DOHH2 (cell line): ENCODE measurements around the gene HRH1.

Experiments used
- H3F3A ChIP-seq: fragments of 200-600 bp; sonication (generic), shearing (Covaris generic); 2 replicates; pipeline ENCODE4 v1.6.0; 2016; ENCODE audit warnings: antibody characterized with exemption, mild to moderate bottlenecking; ENCODE audit not compliant: control insufficient read depth, insufficient read depth
- H3K27ac ChIP-seq: fragments of 200-600 bp; sonication (generic); 2 replicates; pipeline ENCODE4 v1.5.1; 2014; ENCODE audit warnings: low read depth, mild to moderate bottlenecking, low read length, moderate library complexity
- H3K27me3 ChIP-seq: fragments of 200-600 bp; sonication (generic); 2 replicates; pipeline ENCODE4 v1.6.1; 2014; ENCODE audit warnings: mild to moderate bottlenecking, low read length, mixed read lengths; ENCODE audit not compliant: control insufficient read depth
- H3K36me3 ChIP-seq: fragments of 200-600 bp; sonication (generic); 2 replicates; pipeline ENCODE4 v1.6.1; 2014; ENCODE audit warnings: mild to moderate bottlenecking, low read length, moderate library complexity, mixed read lengths; ENCODE audit not compliant: control insufficient read depth
- H3K4me1 ChIP-seq: fragments of 200-600 bp; sonication (generic); 2 replicates; pipeline ENCODE4 v1.6.1; 2014; ENCODE audit warnings: mild to moderate bottlenecking, low read length, mixed read lengths; ENCODE audit not compliant: control insufficient read depth
- H3K4me2 ChIP-seq: fragments of 200-600 bp; sonication (generic); 2 replicates; pipeline ENCODE4 v1.6.0; 2014; ENCODE audit warnings: mild to moderate bottlenecking, low read length, moderate library complexity
- H3K4me3 ChIP-seq: fragments of 200-600 bp; sonication (generic); 2 replicates; pipeline ENCODE4 v1.5.1; 2014; ENCODE audit warnings: mild to moderate bottlenecking, low read length, mixed read lengths
- H3K79me2 ChIP-seq: fragments of 200-600 bp; sonication (generic); 2 replicates; pipeline ENCODE4 v1.6.1; 2014; ENCODE audit warnings: mild to moderate bottlenecking, low read length, mixed read lengths; ENCODE audit not compliant: control insufficient read depth
- H3K9me2 ChIP-seq: fragments of 200-600 bp; sonication (generic); replicated peaks from 2 replicates; pipeline ENCODE4 v1.6.1; 2014; ENCODE audit warnings: mild to moderate bottlenecking, low read length, mixed read lengths; ENCODE audit not compliant: control insufficient read depth
- H3K9me3 ChIP-seq: fragments of 200-600 bp; sonication (generic); 2 replicates; pipeline ENCODE4 v1.6.1; 2014; ENCODE audit warnings: antibody characterized with exemption, low read length, mixed read lengths; ENCODE audit not compliant: control insufficient read depth, insufficient read depth
- H4K20me1 ChIP-seq: fragments of 200-600 bp; sonication (generic); 2 replicates; pipeline ENCODE4 v1.6.0; 2014; ENCODE audit warnings: low read depth, mild to moderate bottlenecking, antibody characterized with exemption, low read length, moderate library complexity; ENCODE audit not compliant: control insufficient read depth, insufficient read depth
- EZH2phosphoT487 ChIP-seq: fragments of 200-600 bp; sonication (generic); IDR thresholded peaks from 2 replicates; pipeline ENCODE4 v1.6.1; 2017; ENCODE audit warnings: borderline replicate concordance, mild to moderate bottlenecking, antibody characterized with exemption, low read length, moderate library complexity, mixed read lengths
- TF ChIP-seq, protein P1 (sequence below): fragments of 200-600 bp; sonication (generic); IDR thresholded peaks from one replicate; pipeline ENCODE4 v1.5.1; 2014; ENCODE audit warnings: antibody characterized with exemption, mild to moderate bottlenecking, low read depth, low read length; ENCODE audit not compliant: poor library complexity, severe bottlenecking

HRH1 gene

DNA sequence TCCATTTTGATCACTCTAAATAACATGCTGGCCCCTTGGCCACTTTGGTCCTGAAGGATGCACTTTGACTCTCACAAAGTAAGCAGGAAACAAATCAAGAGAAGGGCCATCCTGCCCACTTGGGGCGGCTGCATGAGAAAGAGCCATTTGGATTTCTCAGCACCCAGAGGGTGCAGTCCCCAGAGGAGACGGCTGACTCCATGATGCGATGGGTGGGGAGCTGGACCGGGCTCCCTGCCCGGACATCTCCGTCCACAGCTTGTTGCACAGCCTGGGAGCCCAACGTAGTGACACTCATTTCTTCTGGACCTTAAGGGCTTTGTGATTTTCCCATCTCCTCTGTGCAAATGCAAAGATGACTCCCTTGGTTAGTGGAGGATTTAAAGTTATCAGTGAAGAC, 4.0 kb upstream of the HRH1 start:
- peaks cover 19% of the 10 kb centered on the region for H3K27me3 ChIP-seq
- TF ChIP-seq, protein P1, sequence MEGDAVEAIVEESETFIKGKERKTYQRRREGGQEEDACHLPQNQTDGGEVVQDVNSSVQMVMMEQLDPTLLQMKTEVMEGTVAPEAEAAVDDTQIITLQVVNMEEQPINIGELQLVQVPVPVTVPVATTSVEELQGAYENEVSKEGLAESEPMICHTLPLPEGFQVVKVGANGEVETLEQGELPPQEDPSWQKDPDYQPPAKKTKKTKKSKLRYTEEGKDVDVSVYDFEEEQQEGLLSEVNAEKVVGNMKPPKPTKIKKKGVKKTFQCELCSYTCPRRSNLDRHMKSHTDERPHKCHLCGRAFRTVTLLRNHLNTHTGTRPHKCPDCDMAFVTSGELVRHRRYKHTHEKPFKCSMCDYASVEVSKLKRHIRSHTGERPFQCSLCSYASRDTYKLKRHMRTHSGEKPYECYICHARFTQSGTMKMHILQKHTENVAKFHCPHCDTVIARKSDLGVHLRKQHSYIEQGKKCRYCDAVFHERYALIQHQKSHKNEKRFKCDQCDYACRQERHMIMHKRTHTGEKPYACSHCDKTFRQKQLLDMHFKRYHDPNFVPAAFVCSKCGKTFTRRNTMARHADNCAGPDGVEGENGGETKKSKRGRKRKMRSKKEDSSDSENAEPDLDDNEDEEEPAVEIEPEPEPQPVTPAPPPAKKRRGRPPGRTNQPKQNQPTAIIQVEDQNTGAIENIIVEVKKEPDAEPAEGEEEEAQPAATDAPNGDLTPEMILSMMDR: no peak
- TF ChIP-seq EZH2phosphoT487: no peak
- H3K4me3 ChIP-seq: no peak overlapping the region

DNA sequence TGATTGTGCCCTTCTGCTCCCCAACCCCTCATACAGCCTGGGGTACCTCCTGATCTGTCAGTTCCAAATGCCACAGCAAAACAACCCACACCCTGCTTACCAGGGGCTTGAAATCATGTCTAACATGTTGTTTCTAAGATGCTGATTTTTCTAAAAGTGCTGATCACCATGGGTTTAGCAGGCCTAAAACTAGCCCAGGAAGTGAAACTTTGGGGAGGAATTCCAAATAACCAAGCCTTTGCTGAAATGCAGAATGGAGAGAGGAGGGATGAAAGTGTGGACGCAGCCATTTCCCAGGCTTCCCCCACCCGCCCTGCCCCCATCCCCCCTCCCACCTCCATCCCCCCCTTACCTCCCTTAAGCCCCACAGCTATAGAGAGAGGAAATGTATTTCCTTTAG, 2.0 kb upstream of the HRH1 start:
- Histone ChIP-seq H3K9me3 (no peaks in the 10 kb centered on the region), H3K4me2 (no peak overlapping the region), H3K4me3 (no peak overlapping the region), H3K27me3 (peaks cover 24% of the 10 kb centered on the region), H3K36me3 (no peaks in the 10 kb centered on the region), H4K20me1 (no peaks in the 10 kb centered on the region), H3F3A (no peaks in the 10 kb centered on the region), H3K9me2 (no peaks in the 10 kb centered on the region), H3K79me2 (no peaks in the 10 kb centered on the region), H3K27ac (no peak overlapping the region), H3K4me1 (no peaks in the 10 kb centered on the region)
- no peak for TF ChIP-seq EZH2phosphoT487
- TF ChIP-seq, protein P1: no peak

More for the DNA sequence above, 4.0 kb upstream of the HRH1 start:
- H3K9me3 ChIP-seq: no peaks in the 10 kb centered on the region
- no peaks in the 10 kb centered on the region for H3K4me1 ChIP-seq
- no peaks in the 10 kb centered on the region for H4K20me1 ChIP-seq
- no peaks in the 10 kb centered on the region for H3K79me2 ChIP-seq
- H3K27ac ChIP-seq: no peak overlapping the region
- H3F3A ChIP-seq: no peaks in the 10 kb centered on the region
- H3K36me3 ChIP-seq: no peaks in the 10 kb centered on the region
- H3K9me2 ChIP-seq: no peaks in the 10 kb centered on the region
- H3K4me2 ChIP-seq: no peak overlapping the region

DNA sequence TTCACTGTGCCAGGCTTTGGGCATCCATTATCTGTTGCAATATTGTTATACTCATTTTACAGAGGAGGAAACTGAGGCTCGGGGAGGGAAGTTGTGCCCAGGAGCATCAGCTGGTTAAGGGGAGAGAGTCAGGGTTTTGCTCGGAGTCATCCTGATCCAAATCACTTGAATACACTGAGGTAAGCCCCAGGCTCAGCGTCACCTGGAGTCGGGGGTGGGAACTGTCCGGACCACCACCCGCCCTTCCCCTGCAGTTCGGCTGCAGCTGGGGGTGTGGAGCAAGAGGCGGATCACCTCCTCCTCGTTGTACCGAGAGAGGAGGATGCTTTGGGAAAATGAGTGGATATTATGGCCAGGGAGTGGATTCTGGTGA, 646 bp downstream of the HRH1 start:
- Histone ChIP-seq H3K36me3 (no peaks in the 10 kb centered on the region), H3F3A (no peaks in the 10 kb centered on the region), H3K27ac (no peak overlapping the region), H3K79me2 (no peaks in the 10 kb centered on the region), H4K20me1 (no peaks in the 10 kb centered on the region), H3K4me2 (no peak overlapping the region), H3K9me3 (no peaks in the 10 kb centered on the region), H3K4me1 (no peaks in the 10 kb centered on the region), H3K27me3 (peaks cover 28% of the 10 kb centered on the region), H3K4me3 (no peak overlapping the region), H3K9me2 (no peaks in the 10 kb centered on the region)
- TF ChIP-seq, protein P1: no peak
- TF ChIP-seq EZH2phosphoT487: no peak
